ENCODE data around the gene CTBP2.
A peak's percentile ranks its signal among the peaks of the same experiment; 100 is the strongest.

The CTBP2 gene

GRCh38 chr10:125041856-125042506 is 118.4 kb downstream of the CTBP2 start:
- TF ChIP-seq, protein P1, sequence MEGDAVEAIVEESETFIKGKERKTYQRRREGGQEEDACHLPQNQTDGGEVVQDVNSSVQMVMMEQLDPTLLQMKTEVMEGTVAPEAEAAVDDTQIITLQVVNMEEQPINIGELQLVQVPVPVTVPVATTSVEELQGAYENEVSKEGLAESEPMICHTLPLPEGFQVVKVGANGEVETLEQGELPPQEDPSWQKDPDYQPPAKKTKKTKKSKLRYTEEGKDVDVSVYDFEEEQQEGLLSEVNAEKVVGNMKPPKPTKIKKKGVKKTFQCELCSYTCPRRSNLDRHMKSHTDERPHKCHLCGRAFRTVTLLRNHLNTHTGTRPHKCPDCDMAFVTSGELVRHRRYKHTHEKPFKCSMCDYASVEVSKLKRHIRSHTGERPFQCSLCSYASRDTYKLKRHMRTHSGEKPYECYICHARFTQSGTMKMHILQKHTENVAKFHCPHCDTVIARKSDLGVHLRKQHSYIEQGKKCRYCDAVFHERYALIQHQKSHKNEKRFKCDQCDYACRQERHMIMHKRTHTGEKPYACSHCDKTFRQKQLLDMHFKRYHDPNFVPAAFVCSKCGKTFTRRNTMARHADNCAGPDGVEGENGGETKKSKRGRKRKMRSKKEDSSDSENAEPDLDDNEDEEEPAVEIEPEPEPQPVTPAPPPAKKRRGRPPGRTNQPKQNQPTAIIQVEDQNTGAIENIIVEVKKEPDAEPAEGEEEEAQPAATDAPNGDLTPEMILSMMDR (IDR thresholded peaks at IDR 0.05; ENCODE audit: low read depth, low read length), result no peak
- no peak overlapping the region for H3K4me3 ChIP-seq (replicated peaks in 1 of 2; ENCODE audit: low read depth in 2 of 2, low read length in 2 of 2)
- DNase-seq (ENCODE audit: low read depth in 2 of 2), result no peak

DNA sequence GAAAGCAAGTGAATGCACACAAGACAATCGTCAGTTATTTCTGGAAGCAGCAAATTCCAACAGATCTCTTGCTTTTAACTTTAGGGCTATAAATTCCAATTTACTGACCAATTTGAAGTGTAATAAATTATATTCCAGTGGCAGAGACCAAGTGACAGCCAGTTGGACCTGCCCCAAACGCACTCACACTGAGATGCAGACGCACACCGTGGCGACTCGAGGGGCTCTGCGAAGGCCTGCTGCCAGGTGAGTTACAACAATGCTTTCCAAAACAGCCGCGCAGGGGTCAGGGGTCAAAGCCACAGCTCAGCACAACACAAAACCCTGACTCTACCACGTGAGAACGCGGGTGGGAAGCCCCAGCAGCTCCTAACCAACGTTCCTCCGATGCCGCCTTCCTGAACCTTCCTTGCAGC is 121.0 kb downstream of the CTBP2 start:
- DNase-seq (ENCODE audit: low read depth in 2 of 2), result no peak
- no peak overlapping the region for H3K4me3 ChIP-seq (replicated peaks in 1 of 2; ENCODE audit: low read depth in 2 of 2, low read length in 2 of 2)
- TF ChIP-seq, protein P1 (IDR thresholded peaks at IDR 0.05; ENCODE audit: low read depth, low read length), result no peak

- no peak for DNase-seq (ENCODE audit: low read depth in 2 of 2)
- no peak overlapping the region for H3K4me3 ChIP-seq (replicated peaks in 1 of 2; ENCODE audit: low read depth in 2 of 2, low read length in 2 of 2)
- TF ChIP-seq, protein P1 (IDR thresholded peaks at IDR 0.05; ENCODE audit: low read depth, low read length), result no peak
Measured at GRCh38 chr10:125038637-125039036, 121.7 kb downstream of the CTBP2 start.

- peak; percentile 57 to 90 for DNase-seq (ENCODE audit: low read depth in 2 of 2)
- TF ChIP-seq, protein P1 (IDR thresholded peaks at IDR 0.05; ENCODE audit: low read depth, low read length), result no peak
Measured at GRCh38 chr10:125037145-125037877, 123.1 kb downstream of the CTBP2 start.

DNA sequence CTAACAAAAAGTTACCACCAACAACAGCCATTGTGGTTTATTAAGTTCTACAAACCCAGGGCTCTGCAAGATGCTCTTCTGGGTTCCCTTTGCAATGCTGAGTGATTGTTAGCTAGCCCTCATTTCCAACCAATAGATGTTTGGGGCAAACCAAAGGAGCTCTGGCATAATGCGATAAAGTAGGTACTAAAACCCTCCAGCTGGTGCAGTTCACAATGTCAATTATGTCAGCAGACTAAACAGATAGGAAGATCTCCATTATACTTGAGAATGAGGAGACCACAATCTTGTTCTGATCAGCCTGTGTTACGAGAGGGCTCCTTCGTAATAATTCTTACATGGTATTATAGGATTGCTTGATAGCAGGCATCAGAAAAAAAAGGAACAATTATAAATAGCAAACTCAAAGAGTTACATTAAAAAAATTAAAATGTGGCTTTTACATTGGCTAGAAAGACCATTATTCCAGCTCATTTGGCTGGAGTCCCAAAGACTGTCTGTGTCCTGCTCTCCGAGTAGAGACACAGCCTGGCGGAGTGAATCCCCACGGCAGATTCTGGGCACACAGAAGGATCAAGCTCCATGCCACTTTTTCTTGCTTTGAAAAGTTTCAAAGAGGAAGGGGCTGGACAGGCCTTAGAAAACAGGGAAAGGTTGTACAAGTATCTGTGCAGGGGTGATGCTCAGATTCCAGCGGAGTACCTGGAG is 124.6 kb downstream of the CTBP2 start:
- DNase-seq (ENCODE audit: low read depth in 2 of 2), result no peak
- no peak overlapping the region for H3K4me3 ChIP-seq (replicated peaks in 1 of 2; ENCODE audit: low read depth in 2 of 2, low read length in 2 of 2)
- TF ChIP-seq, protein P1 (IDR thresholded peaks at IDR 0.05; ENCODE audit: low read depth, low read length), result no peak

More at GRCh38 chr10:125037145-125037877, 123.1 kb downstream of the CTBP2 start:
- no peak overlapping the region for H3K4me3 ChIP-seq (replicated peaks in 1 of 2; ENCODE audit: low read depth in 2 of 2, low read length in 2 of 2)

- H3K4me3 ChIP-seq (replicated peaks in 1 of 2; ENCODE audit: low read depth in 2 of 2, low read length in 2 of 2), result no peak overlapping the region
- DNase-seq (ENCODE audit: low read depth in 2 of 2), result peak; percentile 91 to 96
Measured at GRCh38 chr10:125035136-125035535, 125.2 kb downstream of the CTBP2 start.

More at GRCh38 chr10:125035136-125035535, 125.2 kb downstream of the CTBP2 start:
- TF ChIP-seq, protein P1 (IDR thresholded peaks at IDR 0.05; ENCODE audit: low read depth, low read length), result no peak
